KOPT-K1 (cell line): ENCODE results near the gene HTRA1.

ENCODE experiments used
- H3K27ac ChIP-seq: fragments of 200-600 bp; sonication (generic); 2 replicates; pipeline ENCODE4 v1.5.1; 2016; ENCODE audit warnings: antibody characterized with exemption, mild to moderate bottlenecking, low read depth, low read length; ENCODE audit not compliant: poor library complexity, severe bottlenecking
- H3K36me3 ChIP-seq: fragments of 200-600 bp; sonication (generic); 2 replicates; pipeline ENCODE4 v1.5.1; 2017; ENCODE audit warnings: antibody characterized with exemption, mild to moderate bottlenecking, low read length, moderate library complexity; ENCODE audit not compliant: insufficient read depth
- H3K9me3 ChIP-seq: fragments of 200-600 bp; sonication (generic); 2 replicates; pipeline ENCODE4 v1.5.1; 2017; ENCODE audit warnings: antibody characterized with exemption, low read length, mild to moderate bottlenecking; ENCODE audit not compliant: insufficient read depth, poor library complexity, severe bottlenecking

Gene HTRA1

GRCh38 chr10:122462533-122463465 is 1.4 kb downstream of the HTRA1 start:
- Histone ChIP-seq H3K27ac (no peak overlapping the region), H3K9me3 (no peaks in the 10 kb centered on the region), H3K36me3 (no peaks in the 10 kb centered on the region)

GRCh38 chr10:122463466-122464249 is 2.3 kb downstream of the HTRA1 start:
- Histone ChIP-seq H3K36me3 (no peaks in the 10 kb centered on the region), H3K27ac (no peak overlapping the region), H3K9me3 (no peaks in the 10 kb centered on the region)

DNA sequence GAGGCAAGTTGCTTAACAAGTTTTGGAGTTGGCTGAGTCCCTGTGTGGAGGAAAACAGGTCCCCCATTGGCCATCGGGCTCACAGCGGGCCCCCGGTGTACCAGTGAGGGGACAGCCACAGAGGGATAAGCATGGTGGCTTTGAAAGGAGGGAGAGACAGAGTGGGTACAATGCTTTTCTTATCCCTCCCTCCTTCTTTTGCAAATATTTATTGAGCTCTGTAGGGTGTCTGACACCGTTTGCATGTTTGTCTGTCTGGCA is 2.8 kb downstream of the HTRA1 start:
- Histone ChIP-seq H3K9me3 (no peaks in the 10 kb centered on the region), H3K27ac (no peak overlapping the region), H3K36me3 (no peaks in the 10 kb centered on the region)

GRCh38 chr10:122464586-122464985 is 3.2 kb downstream of the HTRA1 start:
- Histone ChIP-seq H3K36me3 (no peaks in the 10 kb centered on the region), H3K27ac (no peak overlapping the region), H3K9me3 (no peaks in the 10 kb centered on the region)

DNA sequence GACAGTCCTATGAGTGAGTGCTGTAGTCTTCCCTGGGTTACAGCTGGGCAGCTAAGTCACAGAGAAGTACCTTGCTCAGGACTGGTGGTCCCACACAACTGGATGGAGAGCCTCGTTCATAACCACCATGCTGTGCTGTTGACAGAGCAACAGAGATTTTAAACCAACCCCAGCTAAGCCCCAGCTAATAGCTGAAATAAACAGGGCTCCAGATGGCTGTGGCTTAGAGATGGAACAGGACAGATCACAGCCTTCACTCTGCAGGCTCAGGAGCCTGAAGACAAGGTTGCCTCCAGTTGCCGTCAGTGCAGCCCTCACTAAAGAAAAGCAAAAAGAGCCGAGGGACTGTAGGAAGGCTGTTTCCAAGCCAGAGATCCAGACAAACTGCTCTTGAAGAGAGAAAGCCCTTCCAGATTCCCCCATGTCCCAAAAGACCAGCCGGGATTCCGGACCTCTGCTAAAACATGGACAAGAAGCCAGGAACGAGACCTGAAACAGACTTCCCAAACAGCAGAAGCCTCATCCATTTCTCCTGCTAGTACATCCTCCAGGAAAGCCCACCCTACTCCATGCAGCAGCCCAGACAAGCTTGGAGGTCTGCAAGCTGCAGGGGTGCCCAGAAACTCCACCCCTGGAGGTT is 4.2 kb downstream of the HTRA1 start:
- Histone ChIP-seq H3K9me3 (no peaks in the 10 kb centered on the region), H3K27ac (no peak overlapping the region), H3K36me3 (no peaks in the 10 kb centered on the region)

DNA sequence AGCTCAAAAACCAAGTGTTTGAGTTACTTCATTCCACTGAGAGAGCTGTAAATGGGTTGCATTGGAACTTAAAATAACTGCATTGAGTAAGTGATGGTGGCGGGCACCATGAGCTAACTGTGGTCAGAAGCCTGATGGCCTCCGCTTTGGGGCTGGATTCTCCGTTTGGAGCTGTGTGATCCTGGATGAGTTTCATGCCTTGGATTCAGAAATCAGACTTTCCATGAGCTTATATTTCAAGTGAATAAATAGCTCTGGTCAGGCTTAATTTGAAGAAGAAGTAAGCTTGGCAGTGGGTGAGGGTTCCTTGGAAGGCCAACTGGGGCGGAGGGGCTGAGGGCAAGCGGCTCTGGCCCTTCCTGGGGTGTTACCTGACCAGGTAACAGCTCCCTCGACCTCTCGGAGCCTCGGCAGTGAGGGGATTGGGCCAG is 5.6 kb downstream of the HTRA1 start:
- Histone ChIP-seq H3K36me3 (no peaks in the 10 kb centered on the region), H3K9me3 (no peaks in the 10 kb centered on the region), H3K27ac (no peak overlapping the region)

DNA sequence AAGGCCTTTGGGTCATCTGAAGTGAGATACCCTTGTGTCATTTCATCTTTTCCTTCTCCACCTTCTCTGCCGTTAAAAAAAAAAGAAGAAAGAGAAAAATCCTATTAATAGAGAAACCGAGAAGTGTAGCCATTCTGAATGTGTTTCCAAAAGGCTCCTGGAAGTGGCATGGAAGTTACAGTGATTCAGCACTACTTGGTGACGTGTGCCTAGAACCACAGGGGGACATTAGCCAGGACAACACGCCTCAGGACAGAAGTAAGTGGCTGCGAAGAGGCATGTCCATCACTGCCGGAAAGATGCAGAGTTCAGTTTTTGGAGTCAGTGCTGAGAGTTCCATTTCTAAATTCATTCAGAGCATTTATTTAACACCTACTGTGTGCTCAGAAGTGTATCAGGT is 6.3 kb downstream of the HTRA1 start:
- H3K27ac ChIP-seq, result no peak overlapping the region
- no peaks in the 10 kb centered on the region for H3K9me3 ChIP-seq
- H3K36me3 ChIP-seq, result no peaks in the 10 kb centered on the region

- H3K36me3 ChIP-seq, result no peaks in the 10 kb centered on the region
- no peaks in the 10 kb centered on the region for H3K9me3 ChIP-seq
- no peak overlapping the region for H3K27ac ChIP-seq
Measured at GRCh38 chr10:122468307-122468925, 7.1 kb downstream of the HTRA1 start.

- H3K36me3 ChIP-seq, result no peaks in the 10 kb centered on the region
- H3K9me3 ChIP-seq, result no peaks in the 10 kb centered on the region
- no peak overlapping the region for H3K27ac ChIP-seq
Measured at GRCh38 chr10:122468926-122469781, 7.8 kb downstream of the HTRA1 start.

- Histone ChIP-seq H3K9me3 (no peaks in the 10 kb centered on the region), H3K36me3 (no peaks in the 10 kb centered on the region), H3K27ac (no peak overlapping the region)
Measured at GRCh38 chr10:122469848-122470247, 8.5 kb downstream of the HTRA1 start.

- no peak overlapping the region for H3K27ac ChIP-seq
- no peaks in the 10 kb centered on the region for H3K36me3 ChIP-seq
- H3K9me3 ChIP-seq, result no peaks in the 10 kb centered on the region
Measured at GRCh38 chr10:122471531-122472177, 10.3 kb downstream of the HTRA1 start.

DNA sequence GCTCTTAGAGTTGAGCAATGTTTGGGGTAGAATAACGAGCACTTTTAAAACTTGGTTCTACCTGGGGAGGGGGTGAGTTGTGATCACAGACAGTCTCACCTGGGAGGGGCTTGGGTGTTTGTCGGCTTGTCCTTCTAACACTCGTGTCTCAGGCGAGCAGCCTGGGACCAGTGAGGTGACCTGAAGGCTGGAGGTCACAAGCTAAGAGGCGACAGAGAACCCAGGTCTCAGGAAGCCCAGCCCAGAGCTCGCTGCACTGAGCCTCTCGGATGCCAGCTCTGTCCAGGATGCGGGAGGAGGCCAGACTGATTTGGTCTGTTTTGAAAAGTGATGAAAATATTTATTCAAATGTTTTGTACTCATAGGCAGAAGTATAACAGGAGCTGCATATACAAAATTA is 11.8 kb downstream of the HTRA1 start:
- Histone ChIP-seq H3K27ac (no peak overlapping the region), H3K36me3 (no peaks in the 10 kb centered on the region), H3K9me3 (no peaks in the 10 kb centered on the region)

DNA sequence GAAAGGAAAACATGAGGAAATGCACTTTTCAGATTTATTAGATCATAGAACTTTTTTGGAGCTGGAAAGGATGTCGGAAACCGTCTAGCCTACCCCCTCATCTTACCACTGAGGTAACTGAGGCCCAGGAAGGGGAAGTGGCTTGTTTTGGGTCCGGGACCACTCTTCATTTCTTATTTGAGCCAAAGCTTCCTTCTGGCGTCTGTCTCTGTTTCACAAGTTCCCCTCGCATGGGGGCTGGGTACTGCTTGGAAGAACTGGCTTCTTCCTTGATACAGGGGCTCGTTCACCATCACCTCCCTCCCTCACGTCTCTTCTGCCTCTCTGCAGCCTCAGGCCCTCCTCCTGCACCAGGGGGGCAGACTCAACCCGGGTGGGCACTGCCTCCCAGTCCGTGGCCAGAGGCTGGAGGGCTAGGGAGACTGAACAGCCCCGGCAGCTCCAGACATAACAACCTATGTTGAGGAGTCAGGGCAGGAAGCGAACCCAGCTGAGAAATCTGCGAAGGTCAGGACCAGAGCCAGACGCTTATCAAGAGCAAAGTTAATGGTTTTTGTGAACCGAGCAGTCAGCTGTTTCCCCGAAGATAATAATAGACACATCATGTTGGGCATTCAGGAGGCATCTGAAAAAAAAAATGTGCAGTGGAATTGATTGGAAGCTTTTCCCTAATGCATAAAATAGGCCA is 12.9 kb downstream of the HTRA1 start:
- Histone ChIP-seq H3K9me3 (no peaks in the 10 kb centered on the region), H3K36me3 (no peaks in the 10 kb centered on the region), H3K27ac (no peak overlapping the region)
